DMS53 treated with DMSO at 0.1 percent for 48 hours (cell line): Measurements from ENCODE around the gene MPZL3.
"Not testable (repeated sequence)": the region's sequence is repeated elsewhere in the genome, so short reads cannot be mapped to it uniquely, and the experiment has no call there.

Experiments
- DNase-seq: peaks from one replicate; lab custom pipeline; 2025; ENCODE audit not compliant: unreplicated experiment; lab: John Stamatoyannopoulos, UW

MPZL3 gene

GRCh38 chr11:118213201-118213600 lies 39.0 kb downstream of the MPZL3 start:
- no peak for DNase-seq

DNA sequence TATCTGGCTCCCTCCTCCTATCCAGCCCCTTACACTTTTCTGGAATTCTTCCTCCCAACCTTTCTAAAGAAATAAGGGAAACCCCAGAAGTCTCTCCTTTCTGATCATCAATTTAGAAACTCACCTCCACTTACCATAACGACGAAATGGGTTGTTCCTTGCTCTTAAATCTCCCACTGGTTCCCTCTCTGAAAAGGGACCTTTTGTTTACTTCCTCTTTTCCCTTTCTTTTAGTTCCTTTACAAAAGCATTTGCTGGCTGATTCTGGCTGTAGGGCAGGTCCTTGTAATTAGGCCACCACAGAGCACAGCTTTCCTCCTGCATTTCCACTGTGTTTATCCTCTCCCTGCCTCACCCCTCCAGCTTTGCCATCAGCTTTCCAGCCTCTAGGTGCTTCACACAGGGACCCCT lies 39.4 kb downstream of the MPZL3 start:
- no peak for DNase-seq

DNA sequence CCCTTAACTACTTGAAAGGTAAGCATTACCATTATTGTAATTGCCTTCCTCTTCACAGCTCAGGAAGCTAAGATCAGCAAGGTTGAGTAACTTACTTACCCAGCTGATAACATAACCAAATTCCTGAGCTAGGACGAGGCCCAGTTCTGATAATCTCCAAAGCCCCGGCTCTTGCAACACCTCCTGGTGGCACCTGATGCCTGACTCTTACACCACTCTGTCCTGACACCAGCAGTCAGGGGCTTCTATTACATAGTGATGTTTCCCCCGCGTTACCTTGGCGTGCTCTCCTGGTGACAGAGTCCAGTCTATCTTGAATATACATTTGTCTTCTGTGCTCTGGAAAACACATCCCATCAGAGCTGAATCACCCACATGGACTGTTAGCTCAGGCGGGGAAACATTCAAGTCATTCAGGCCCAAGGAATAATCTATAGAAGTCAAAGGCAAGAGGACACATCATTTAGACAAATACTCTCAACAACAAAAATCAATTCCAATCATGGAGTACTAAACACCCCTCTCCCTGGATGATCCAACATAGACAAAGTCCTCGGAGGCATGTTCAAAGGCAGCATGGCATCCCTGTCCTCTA lies 39.9 kb downstream of the MPZL3 start:
- DNase-seq: no peak

DNA sequence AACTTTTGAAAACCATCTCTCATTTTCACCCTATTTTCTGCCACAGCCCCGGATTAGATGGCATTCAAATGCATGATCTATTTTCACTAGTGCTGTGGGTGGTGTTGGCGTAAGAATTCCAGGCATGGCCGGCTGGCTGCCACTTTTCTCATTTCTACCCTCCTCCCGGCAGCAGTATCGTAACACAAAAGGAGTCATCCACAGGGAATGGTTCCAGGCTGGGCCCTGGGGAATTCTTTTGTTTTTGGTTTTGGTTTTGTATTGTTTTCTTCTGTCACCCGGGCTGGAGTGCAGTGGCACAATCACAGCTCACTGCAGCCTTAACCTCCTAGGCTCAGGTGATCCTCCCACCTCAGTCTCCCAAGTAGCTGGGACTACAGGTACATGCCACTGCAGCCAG lies 41.2 kb downstream of the MPZL3 start:
- no peak for DNase-seq

DNA sequence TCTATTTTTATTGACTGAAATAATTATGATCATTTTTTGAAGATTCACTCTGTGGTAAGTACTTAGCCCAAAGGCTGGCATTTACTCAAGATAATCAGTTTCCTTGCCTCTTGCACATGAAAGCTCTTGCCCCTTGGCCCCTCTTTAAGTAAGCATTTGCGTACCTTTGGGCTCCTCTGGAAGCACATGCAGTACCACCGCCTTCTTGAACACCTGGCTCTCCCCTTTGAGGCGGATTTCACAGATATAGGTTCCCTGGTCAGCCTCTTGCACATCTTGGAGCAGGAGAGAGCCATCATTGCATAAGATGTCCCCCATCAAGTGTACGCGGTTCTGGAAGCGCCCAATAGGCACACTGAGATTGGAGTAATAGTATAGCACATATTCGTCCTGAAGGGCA lies 41.8 kb downstream of the MPZL3 start:
- no peak for DNase-seq

GRCh38 chr11:118209033-118209432 lies 43.1 kb downstream of the MPZL3 start:
- DNase-seq: no peak

- DNase-seq: no peak
Measured at GRCh38 chr11:118207079-118207478, 45.1 kb downstream of the MPZL3 start.

GRCh38 chr11:118206391-118207031 lies 45.7 kb downstream of the MPZL3 start:
- no peak for DNase-seq

- DNase-seq: no peak
Measured at GRCh38 chr11:118205606-118206378, 46.4 kb downstream of the MPZL3 start.

DNA sequence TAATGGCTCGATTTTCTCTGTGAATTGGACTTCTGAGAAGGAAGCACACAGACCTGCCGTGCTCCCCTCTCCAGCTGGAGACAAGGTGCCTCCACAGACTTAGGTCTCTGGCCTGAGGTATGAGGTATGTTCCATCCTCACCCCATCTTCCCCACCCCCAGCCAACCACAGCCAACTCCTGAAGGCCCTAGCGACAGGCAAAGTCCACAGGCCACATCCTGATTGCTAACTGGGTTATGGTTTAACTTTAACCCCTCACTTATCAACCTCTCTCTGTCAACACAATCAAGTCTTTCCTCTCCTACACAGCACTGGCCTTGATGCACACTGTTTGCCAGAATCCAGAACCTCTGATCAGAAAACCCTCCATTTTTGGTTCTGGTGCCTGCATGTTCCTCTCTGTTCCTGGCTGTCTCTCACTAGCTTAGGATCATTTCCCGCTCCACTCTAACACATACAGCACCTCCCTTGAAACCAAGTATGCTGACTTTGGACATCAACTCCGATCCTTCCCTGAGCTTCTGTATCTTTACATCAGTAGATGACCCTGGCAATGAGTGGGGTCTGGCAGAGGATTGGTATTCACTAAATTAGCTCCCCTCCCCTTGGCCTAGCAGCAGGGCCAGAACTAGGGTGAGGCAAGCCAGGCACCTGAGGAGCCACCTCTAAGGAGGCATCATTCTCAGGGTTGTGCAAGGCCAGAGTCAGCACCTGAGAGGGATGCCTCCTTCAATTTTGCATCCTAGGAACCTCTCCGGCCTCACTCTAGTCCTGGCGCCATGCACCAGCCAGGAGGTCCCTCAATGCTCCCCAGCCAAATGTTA lies 49.4 kb downstream of the MPZL3 start:
- no peak for DNase-seq

DNA sequence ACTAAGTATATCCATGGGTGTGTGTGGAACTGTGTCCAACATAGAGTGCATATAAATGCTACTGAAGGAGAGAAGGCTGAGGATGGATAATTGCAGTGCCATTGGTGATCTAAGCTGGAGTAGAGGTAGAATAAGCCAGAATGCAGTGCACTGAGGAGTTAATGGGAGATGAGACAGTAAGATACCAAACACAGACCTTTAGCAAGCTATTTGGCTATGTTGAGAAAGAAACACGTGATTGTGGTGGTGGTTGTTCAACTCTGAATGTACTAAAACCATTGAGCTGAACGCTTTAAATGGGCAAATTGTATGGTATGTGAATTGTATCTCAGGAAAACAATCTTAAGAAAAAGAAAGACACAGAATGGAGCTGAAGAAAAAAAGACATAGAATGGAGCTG lies 50.2 kb downstream of the MPZL3 start:
- no peak for DNase-seq

- no peak for DNase-seq
Measured at GRCh38 chr11:118200901-118201680, 51.1 kb downstream of the MPZL3 start.

DNA sequence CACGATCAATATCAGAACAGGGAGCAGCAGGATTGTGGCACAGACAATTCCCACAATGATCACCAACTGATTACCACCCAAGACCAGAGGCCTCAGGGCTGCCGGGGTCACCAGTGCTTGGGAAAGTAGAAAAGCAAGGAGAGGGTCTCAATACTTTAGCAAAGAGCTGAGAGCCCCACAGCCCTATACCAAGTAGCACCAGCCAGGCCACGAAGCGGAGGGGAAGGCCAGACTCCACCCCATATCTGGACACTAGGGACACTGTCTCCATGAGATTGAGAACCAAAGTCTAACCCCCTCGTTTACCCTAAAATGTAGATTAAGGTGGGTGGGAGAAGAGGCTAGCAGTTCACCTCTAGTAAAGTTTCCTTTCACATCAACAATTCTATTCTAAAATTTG lies 51.7 kb downstream of the MPZL3 start:
- DNase-seq: no peak

DNA sequence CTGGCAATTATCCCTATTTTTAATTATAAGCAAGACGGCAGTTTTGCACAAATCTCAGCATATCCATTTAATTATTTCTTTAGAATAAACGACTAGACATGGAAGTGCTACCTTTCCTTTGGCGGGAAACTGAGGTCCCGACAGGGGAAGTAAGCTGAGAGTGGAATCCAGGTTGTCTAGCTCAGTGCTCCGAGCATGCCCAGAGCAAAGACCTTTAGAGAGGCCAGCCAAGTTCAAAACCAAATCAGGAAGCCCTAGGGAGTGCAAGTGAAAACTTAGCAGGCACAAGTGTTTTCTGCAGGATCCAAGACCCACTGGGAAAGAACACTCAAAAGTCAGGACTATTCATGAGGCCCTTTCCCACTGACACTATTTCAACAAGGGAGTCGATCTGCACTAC lies 53.0 kb downstream of the MPZL3 start:
- no peak for DNase-seq

GRCh38 chr11:118198370-118198769 lies 53.8 kb downstream of the MPZL3 start:
- DNase-seq: peak; percentile 56

GRCh38 chr11:118194835-118195627 lies 57.1 kb downstream of the MPZL3 start:
- peak; percentile 91 for DNase-seq

DNA sequence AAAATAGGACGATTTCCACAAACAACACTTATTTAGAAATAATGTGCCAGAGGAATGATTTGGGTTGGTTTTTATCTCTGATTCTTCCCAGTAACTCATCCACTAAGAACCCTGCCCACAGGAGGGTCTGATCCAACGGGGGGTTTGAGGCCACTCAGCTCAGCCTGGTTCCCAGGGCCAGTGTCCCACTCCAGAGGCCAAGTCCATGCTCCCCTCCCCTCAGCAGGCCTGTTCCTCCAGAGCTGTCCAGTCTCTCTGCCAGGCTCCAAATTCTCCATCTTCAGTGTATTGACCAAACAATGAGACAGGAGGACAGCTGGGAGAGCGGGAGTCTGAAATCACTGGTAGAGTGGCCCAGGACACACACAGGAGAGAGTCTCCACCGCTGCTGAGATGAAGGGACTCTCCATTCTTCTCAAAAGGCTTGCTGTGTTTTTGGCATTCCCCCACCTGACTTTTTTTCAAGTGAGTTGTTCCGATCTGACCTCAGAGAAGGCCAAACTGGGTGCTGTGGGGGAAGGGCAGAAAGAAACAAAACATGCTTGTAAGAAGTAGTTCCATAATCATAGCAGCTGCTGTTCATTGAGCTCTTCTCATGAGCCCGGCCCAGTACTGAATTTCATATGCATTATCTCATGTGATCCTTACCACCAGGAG lies 58.1 kb downstream of the MPZL3 start:
- no peak for DNase-seq

DNA sequence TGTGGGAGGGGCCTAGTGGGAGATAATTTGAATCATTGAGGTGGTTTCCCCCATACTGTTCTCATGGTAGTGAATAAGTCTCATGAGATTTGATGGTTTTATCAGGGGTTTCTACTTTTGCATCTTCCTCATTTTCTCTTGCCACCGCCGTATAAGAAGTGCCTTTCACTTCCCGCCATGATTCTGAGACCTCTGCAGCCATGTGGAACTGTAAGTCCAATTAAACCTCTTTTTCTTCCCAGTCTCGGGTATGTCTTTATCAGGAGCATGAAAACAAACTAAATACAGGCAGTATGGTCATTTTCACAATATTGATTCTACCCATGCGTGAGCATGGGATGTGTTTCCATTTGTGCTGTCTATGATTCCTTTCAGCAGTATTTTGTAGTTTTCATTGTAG lies 59.3 kb downstream of the MPZL3 start:
- not testable (repeated sequence) for DNase-seq

DNA sequence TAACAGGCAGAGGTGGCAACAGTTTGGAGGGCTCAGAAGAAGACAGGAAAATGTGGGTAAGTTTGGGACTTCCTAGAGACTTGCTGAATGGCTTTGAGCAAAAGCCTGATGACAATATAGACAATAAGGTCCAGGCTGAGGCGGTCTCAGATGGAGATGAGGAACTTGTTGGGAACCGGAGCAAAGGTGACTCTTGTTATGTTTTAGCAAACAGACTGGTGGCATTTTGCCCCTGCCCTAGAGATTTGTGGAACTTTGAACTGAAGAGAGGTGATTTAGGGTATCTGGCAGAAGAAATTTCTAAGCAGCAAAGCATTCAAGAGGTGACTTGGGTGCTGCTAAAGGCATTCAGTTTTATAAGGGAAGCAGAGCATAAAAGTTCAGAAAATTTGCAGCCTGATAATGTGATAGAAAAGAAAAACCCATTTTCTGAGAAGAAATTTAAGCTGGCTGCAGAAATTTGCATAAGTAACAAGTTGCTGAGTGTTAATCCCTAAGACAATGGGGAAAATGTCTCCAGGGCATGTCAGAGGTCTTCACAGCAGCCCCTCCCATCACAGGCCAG lies 61.1 kb downstream of the MPZL3 start:
- not testable (repeated sequence) for DNase-seq
